ENCODE data around the gene PLD6.

PLD6 gene

GRCh38 chr17:17227608-17228520 lies 21.7 kb upstream of the PLD6 start:
- DNase-seq (ENCODE audit: low read depth in 2 of 2), result no peak

- DNase-seq (ENCODE audit: low read depth in 2 of 2), result no peak
Observed at GRCh38 chr17:17226451-17227265, 20.5 kb upstream of the PLD6 start.

- DNase-seq (ENCODE audit: low read depth in 2 of 2), result no peak
Observed at GRCh38 chr17:17225901-17226300, 19.8 kb upstream of the PLD6 start.

DNA sequence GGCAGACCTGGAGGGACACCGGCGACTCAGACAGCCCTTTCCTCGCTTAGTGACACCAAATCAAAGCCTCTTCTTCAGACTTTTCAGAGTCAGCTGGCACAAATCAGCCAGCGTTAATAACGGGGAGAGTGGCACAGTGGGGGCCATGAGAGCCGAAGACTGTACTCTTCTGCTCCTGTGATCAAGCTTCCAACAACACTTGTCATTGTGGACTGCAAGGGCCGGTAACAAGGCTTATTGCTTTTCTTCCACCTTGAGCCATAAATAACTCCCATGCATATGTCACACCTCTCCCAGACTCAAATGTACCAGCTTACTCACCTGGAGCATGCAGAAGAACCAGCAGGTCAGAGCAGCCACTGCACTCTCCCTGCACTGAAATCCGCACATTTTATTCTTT lies 18.0 kb upstream of the PLD6 start:
- DNase-seq (ENCODE audit: low read depth in 2 of 2), result no peak

DNA sequence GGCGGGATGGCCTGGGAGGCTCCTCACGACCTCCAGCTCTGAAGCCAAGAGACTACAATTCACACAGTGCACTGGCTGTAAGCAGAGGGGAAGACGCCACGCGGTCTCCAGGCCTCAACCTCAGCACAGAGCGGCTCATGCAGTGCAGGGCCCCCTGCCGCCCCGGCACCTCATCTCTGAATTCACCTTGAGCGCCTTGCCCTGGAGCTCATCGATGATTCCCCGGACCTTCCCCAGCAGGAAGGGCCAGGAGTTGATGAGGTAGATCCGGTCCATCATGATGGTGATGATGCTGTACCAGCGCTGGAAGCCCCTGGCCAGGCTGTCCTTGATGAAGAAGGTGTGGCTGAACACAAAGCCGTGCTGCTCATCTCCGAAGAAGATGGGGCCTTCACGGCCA lies 17.6 kb upstream of the PLD6 start:
- no peak for DNase-seq (ENCODE audit: low read depth in 2 of 2)

GRCh38 chr17:17221329-17221728 lies 15.2 kb upstream of the PLD6 start:
- no peak for DNase-seq (ENCODE audit: low read depth in 2 of 2)

- no peak for DNase-seq (ENCODE audit: low read depth in 2 of 2)
Observed at GRCh38 chr17:17220529-17220928, 14.4 kb upstream of the PLD6 start.

DNA sequence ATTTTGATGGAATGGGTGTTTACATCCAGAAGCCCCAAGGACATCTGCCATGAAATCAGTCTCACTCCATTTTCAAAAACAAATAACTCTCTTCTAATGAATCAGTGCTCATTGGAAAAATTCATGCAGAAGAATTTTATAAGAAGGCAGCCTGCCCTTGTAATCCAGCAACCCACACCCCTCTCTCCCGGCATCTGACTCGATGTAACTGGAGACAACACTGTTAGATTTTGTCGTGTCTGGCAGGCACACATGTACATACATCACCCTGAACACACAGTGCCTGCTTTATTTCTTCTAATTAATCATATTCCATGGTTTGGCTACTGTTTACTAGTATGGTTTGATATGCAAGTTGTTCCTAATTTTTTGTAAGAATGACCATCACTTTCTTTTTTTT lies 11.9 kb upstream of the PLD6 start:
- no peak for DNase-seq (ENCODE audit: low read depth in 2 of 2)

- DNase-seq (ENCODE audit: low read depth in 2 of 2), result no peak
Observed at GRCh38 chr17:17216776-17217175, 10.6 kb upstream of the PLD6 start.

DNA sequence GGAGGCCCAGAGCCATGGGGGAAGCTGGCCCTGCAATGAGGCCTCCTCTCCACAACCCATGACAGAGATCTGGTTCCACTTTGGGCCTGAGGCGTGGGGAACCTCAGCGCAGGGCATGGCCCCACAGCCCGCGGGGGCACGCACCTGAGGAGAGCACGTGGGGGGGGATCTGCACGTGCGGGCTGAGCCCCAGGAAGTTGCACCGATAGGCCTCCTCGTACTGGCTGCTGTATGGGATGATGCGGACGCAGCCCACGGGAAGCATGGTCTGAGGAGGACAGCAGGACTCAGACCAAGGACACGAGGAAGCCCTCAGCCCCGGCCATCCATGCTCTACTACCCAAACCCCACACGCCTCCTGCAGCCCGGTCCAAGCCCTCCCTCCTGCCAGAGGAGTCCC lies 10.1 kb upstream of the PLD6 start:
- DNase-seq (ENCODE audit: low read depth in 2 of 2), result no peak

DNA sequence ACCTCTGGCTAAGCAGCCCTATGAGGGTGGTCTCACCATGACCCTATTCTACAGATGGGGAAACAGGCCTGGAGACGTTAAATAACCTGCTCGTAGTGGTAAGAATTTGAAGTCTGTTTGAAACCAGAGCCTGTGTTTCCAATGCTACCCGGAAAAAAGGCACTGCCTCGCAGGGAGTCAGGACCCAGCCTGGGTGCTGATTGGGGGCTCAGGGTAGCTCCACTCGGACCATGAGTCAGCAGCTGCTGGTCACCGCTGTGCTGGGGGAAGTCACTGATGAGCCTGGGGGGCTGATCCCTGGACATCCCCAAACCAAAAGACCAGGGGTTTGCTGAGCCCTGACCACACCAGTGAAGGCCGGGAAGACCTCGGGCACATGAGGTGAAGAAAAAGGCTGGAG lies 9.4 kb upstream of the PLD6 start:
- no peak for DNase-seq (ENCODE audit: low read depth in 2 of 2)

GRCh38 chr17:17214646-17215436 lies 8.7 kb upstream of the PLD6 start:
- DNase-seq (ENCODE audit: low read depth in 2 of 2), result no peak

DNA sequence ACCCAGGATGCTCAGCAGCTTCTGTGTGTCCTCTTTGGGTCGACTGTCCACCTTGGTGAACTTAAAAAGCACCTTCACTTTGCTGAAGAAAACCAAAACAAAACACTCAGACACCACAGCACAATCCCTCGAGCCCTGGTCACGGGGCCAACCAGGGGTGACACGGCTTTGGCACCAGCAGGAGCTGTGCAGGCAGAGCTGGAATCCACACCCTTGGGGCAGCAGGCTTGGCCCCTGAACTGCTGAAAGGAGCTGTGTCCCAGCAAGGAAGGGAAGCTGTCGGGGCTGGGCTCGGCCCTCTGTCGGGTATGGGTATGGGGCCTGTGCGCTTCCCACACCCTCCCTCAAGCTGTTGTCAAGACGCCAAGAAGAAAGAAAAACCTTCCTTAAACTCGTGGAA lies 7.6 kb upstream of the PLD6 start:
- no peak for DNase-seq (ENCODE audit: low read depth in 2 of 2)

- no peak for DNase-seq (ENCODE audit: low read depth in 2 of 2)
Observed at GRCh38 chr17:17207998-17208397, 1.9 kb upstream of the PLD6 start.

GRCh38 chr17:17206913-17207335 lies 791 bp upstream of the PLD6 start:
- no peak for DNase-seq (ENCODE audit: low read depth in 2 of 2)

DNA sequence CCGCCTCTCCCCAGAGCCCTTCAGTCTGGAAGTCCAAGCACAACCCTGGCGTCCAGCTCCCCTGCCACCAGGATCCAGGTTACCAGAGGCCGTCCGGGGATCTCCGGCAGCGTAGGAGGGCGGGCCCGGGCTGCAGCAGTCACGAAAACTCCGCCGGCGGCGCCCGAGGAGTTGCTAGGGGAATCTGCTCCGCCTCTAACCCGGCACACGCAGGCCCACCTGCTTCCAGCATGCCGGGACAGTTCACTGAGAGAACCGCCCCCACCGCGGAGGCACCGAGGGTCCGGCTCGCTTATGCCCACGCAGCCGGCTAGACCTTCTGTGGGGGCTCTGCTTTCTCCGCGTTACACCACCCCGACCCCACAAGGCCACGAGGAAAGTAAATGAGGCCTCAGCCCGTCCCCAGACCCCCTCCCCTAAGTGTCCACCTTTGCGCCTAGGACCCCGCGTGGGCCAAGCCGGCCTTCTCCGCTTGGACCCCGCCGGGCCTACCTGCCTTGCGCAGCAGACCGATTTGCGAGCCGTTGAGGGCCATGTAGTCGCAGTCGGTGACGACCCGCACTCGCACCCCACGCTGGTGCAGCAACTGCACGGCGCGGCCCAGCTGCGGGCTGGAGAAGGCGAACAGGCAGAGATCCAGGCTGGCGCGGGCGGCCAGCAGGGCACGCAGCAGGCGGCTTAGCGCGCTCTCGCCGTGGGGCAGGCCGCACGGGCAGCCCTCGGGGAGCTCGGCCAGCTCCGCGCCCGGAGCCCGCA lies 587 bp downstream of the PLD6 start:
- peak; percentile 50 to 57 for DNase-seq (ENCODE audit: low read depth in 2 of 2)

DNA sequence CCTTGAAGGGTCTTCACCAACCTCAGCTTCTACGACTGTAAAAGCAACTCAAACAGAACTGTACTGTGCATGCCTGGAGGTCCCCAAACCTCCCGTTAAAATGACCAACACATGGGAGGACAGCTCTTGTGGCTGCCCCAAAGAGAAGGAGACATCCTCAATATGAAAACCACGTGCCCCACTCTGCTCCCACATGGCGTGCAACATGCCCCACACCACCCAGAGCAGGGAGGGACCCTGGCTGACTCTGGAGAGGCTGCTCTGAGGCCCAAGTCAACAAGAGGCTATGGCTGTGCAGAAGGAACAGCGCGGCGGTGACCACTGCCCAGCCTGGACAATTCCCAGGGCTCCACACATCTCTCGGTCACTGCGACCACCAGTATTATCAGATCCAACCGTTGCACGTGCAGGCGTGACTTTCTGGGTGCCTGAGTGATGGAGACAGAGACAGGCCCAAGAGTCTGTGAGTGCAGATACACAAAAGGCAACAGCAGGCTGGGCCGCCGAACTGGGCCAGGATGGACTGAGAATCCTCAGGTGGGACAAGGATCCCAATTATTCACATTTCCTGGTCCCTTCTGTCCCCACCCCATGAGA lies 1.4 kb downstream of the PLD6 start:
- no peak for DNase-seq (ENCODE audit: low read depth in 2 of 2)

DNA sequence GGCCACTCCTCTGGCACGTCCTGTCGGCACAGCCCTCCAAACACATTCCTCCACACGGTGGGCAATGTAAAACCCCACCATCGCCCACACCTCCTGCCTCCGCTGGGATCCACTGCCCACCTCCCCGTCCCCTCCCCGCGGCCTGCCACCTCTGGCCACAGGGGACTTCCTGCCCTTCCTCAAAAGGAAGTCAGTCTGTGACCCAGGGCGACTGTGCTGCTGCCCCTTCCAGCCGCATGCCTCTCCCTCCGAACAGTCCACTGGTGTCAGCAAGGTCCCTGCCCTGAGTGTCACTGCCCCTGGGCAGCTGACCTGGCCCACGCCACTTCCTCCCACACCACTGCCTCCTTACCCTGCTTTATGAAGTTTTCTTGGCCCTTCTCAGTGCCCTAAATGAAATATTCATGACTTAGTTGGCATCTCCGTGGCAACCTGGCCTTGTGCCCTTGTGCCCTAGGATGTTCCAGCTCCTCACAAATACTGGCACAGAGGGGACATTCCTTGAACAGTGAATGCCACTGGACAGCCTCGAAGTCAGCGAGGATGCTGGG lies 2.0 kb downstream of the PLD6 start:
- DNase-seq (ENCODE audit: low read depth in 2 of 2), result no peak

GRCh38 chr17:17203173-17203730 lies 2.9 kb downstream of the PLD6 start:
- no peak for DNase-seq (ENCODE audit: low read depth in 2 of 2)

- DNase-seq (ENCODE audit: low read depth in 2 of 2), result no peak
Observed at GRCh38 chr17:17201907-17202306, 4.2 kb downstream of the PLD6 start.
